Measurements from ENCODE around the gene METTL26. TPM values are rescaled to one million over a fixed set of nuclear protein-coding genes. Genes with fewer than 3 reads are reported as not detected.
A peak's percentile ranks its signal among the peaks of the same experiment; 100 is the strongest.

METTL26 gene
- total RNA-seq, 3 donors from 2014 or later = 108 to 136 (median 130) TPM

DNA sequence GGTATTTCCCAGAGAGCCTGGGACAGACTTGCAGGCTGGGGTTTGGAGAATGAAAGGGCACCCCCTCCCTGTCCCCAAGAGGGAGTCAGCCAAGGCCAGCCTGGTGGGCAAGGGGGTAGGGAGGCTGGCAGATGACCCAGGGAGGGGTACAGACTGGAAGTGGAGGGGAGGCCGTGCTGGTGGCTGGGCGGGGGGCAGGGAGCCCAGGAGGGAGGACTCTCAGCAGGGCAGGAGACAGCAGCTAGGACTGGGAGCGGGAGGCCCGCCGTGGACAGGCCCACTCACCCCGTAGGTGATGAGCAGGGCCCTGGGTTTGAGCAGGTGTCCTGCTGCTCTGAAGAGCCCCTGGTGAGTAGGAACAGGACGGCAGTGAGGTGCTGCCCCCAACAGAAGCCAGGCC is 1.1 kb downstream of the METTL26 start:
- Histone ChIP-seq H3K9me3 (no peaks in the 10 kb centered on the region), H3K27ac (no peak overlapping the region), H3K4me3 (peak overlapping the region; percentile 79 to 90 (median 87)), H3K36me3 (no peaks in the 10 kb centered on the region), H3K4me1 (peaks cover 8 to 18% of the 10 kb centered on the region in 2 donors), H3K27me3 (no peaks in the 10 kb centered on the region)
- no peak for DNase-seq (ENCODE audit: low spot score in 2 of 2)
- intact Hi-C loops (cut with DNase I; ENCODE audit: low total_unique reads) = no loop called here
- TF ChIP-seq, protein P1, sequence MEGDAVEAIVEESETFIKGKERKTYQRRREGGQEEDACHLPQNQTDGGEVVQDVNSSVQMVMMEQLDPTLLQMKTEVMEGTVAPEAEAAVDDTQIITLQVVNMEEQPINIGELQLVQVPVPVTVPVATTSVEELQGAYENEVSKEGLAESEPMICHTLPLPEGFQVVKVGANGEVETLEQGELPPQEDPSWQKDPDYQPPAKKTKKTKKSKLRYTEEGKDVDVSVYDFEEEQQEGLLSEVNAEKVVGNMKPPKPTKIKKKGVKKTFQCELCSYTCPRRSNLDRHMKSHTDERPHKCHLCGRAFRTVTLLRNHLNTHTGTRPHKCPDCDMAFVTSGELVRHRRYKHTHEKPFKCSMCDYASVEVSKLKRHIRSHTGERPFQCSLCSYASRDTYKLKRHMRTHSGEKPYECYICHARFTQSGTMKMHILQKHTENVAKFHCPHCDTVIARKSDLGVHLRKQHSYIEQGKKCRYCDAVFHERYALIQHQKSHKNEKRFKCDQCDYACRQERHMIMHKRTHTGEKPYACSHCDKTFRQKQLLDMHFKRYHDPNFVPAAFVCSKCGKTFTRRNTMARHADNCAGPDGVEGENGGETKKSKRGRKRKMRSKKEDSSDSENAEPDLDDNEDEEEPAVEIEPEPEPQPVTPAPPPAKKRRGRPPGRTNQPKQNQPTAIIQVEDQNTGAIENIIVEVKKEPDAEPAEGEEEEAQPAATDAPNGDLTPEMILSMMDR (IDR thresholded peaks at IDR 0.05) = no peak
- TF ChIP-seq POLR2A (IDR thresholded peaks at IDR 0.05) (no peak), POLR2AphosphoS5 (IDR thresholded peaks at IDR 0.05) (no peak)

DNA sequence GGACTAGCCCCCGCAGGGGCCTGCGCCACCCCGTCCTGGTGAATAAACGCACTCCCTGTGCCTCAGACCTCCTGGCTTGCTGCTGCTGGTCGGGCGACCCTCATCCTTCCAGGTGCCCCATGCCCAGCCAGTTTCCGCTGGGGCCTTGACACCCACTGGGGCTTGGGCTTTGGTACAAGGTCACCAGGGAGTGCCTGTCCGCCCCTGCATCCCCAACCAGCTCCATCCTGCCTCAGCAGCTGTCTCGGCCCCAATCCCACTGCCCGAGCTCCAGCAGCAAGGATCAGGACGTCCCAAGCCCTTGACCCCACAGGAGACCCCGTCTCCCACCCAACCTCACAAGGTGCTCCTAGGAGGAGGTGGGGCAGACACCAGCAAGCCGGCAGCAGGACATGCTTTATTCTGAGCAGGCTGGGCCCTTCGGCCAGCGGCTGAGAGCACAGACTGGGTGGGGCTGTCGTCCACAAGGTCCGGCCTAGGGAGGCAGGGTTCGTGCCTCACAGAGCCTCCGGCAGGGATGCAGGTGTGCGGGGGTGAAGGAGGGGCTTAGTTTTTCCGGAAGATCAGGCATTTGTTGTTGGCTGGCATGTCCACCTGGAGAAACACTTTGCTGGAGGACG is 1.9 kb downstream of the METTL26 start:
- no peak for DNase-seq (ENCODE audit: low spot score in 2 of 2)
- H3K27me3 ChIP-seq = no peaks in the 10 kb centered on the region
- no peaks in the 10 kb centered on the region for H3K36me3 ChIP-seq
- intact Hi-C loops (cut with DNase I; ENCODE audit: low total_unique reads) = no loop called here
- H3K4me3 ChIP-seq = no peak overlapping the region
- TF ChIP-seq POLR2AphosphoS5 (IDR thresholded peaks at IDR 0.05) (no peak), POLR2A (IDR thresholded peaks at IDR 0.05) (no peak)
- TF ChIP-seq, protein P1 (IDR thresholded peaks at IDR 0.05) = no peak
- H3K27ac ChIP-seq = no peak overlapping the region
- peaks cover 8 to 19% of the 10 kb centered on the region in 2 donors for H3K4me1 ChIP-seq
- no peaks in the 10 kb centered on the region for H3K9me3 ChIP-seq

DNA sequence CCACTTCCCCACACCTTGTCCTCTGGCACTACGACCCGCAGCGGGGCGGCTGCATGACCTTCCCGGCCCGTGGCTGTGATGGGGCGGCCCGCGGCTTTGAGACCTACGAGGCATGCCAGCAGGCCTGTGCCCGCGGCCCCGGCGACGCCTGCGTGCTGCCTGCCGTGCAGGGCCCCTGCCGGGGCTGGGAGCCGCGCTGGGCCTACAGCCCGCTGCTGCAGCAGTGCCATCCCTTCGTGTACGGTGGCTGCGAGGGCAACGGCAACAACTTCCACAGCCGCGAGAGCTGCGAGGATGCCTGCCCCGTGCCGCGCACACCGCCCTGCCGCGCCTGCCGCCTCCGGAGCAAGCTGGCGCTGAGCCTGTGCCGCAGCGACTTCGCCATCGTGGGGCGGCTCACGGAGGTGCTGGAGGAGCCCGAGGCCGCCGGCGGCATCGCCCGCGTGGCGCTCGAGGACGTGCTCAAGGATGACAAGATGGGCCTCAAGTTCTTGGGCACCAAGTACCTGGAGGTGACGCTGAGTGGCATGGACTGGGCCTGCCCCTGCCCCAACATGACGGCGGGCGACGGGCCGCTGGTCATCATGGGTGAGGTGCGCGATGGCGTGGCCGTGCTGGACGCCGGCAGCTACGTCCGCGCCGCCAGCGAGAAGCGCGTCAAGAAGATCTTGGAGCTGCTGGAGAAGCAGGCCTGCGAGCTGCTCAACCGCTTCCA is 2.6 kb downstream of the METTL26 start:
- TF ChIP-seq POLR2A (IDR thresholded peaks at IDR 0.05) = no peak
- no peak for TF ChIP-seq POLR2AphosphoS5 (IDR thresholded peaks at IDR 0.05)
- TF ChIP-seq, protein P1 (IDR thresholded peaks at IDR 0.05) = no peak
- peaks cover 8 to 19% of the 10 kb centered on the region in 2 donors for H3K4me1 ChIP-seq
- H3K36me3 ChIP-seq = no peaks in the 10 kb centered on the region
- DNase-seq (ENCODE audit: low spot score in 2 of 2) = no peak
- no peaks in the 10 kb centered on the region for H3K9me3 ChIP-seq
- intact Hi-C loops (cut with DNase I; ENCODE audit: low total_unique reads) = no loop called here
- H3K4me3 ChIP-seq = no peak overlapping the region
- no peaks in the 10 kb centered on the region for H3K27me3 ChIP-seq
- H3K27ac ChIP-seq = no peak overlapping the region

DNA sequence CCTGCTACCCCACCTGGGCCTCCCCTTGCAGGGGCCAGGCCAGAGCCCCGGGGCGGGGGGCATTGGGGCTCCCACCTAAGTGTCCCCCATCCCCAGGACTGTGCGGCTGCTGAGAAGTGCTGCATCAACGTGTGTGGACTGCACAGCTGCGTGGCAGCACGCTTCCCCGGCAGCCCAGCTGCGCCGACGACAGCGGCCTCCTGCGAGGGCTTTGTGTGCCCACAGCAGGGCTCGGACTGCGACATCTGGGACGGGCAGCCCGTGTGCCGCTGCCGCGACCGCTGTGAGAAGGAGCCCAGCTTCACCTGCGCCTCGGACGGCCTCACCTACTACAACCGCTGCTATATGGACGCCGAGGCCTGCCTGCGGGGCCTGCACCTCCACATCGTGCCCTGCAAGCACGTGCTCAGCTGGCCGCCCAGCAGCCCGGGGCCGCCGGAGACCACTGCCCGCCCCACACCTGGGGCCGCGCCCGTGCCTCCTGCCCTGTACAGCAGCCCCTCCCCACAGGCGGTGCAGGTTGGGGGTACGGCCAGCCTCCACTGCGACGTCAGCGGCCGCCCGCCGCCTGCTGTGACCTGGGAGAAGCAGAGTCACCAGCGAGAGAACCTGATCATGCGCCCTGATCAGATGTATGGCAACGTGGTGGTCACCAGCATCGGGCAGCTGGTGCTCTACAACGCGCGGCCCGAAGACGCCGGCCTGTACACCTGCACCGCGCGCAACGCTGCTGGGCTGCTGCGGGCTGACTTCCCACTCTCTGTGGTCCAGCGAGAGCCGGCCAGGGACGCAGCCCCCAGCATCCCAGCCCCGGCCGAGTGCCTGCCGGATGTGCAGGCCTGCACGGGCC is 3.4 kb downstream of the METTL26 start:
- no peak overlapping the region for H3K4me3 ChIP-seq
- TF ChIP-seq POLR2A (IDR thresholded peaks at IDR 0.05) = no peak
- TF ChIP-seq, protein P1 (IDR thresholded peaks at IDR 0.05) = no peak
- TF ChIP-seq POLR2AphosphoS5 (IDR thresholded peaks at IDR 0.05) = no peak
- no peaks in the 10 kb centered on the region for H3K36me3 ChIP-seq
- DNase-seq (ENCODE audit: low spot score in 2 of 2) = no peak
- H3K27me3 ChIP-seq = no peaks in the 10 kb centered on the region
- peaks cover 8 to 19% of the 10 kb centered on the region in 2 donors for H3K4me1 ChIP-seq
- H3K9me3 ChIP-seq = no peaks in the 10 kb centered on the region
- intact Hi-C loops (cut with DNase I; ENCODE audit: low total_unique reads) = no loop called here
- H3K27ac ChIP-seq = no peak overlapping the region

All from breast epithelium (tissue), 4 donors.